Upper lobe of left lung (tissue), 6 donors: Measurements from ENCODE around the gene QRFP. TPM values are rescaled to one million over a fixed set of nuclear protein-coding genes. Genes with fewer than 3 reads are reported as not detected.
A peak's percentile ranks its signal among the peaks of the same experiment; 100 is the strongest.

ENCODE experiments used
- ATAC-seq, 2 donors: fragments of 200-7000 bp; cut with Tn5 transposase; one replicate each; pipeline ENCODE4 v1.9.1; 2022; ENCODE audit warnings: mild to moderate bottlenecking in 2 of 2, moderate library complexity in 2 of 2; ENCODE audit not compliant: low FRiP score in 2 of 2
- DNase-seq, 2 donors: peaks; one replicate each; pipeline ENCODE4 v3.0.0-alpha.2; 2019 to 2020
- H3K27ac ChIP-seq, 4 donors: fragments of 200-600 bp; sonication (generic); one replicate each; pipeline ENCODE4 v1.5.1; 2016 to 2019
- H3K27me3 ChIP-seq, 4 donors: fragments of 200-600 bp; sonication (generic); one replicate each; pipeline ENCODE4 v1.5.1; 2017 to 2019
- H3K36me3 ChIP-seq, 4 donors: fragments of 200-600 bp; sonication (generic); one replicate each; pipeline ENCODE4 v1.5.1; 2016 to 2019
- H3K4me1 ChIP-seq, 4 donors: fragments of 200-600 bp; sonication (generic); one replicate each; pipeline ENCODE4 v1.5.1; 2018 to 2019
- H3K4me3 ChIP-seq, 4 donors: fragments of 200-600 bp; sonication (generic); one replicate each; pipeline ENCODE4 v1.5.1; 2017 to 2019; ENCODE audit warnings: mild to moderate bottlenecking in 2 of 4, moderate library complexity in 1 of 4
- H3K9me3 ChIP-seq, 4 donors: fragments of 200-600 bp; sonication (generic); one replicate each; pipeline ENCODE4 v1.5.1; 2018 to 2019
- EP300 ChIP-seq, 4 donors: sonication (generic); formaldehyde crosslinking; IDR thresholded peaks; one replicate each; pipeline ENCODE4 v1.5.1; 2017; ENCODE audit warnings: antibody characterized with exemption in 4 of 4, control low read depth in 2 of 4
- POLR2A ChIP-seq, 4 donors: fragments of 450-650 bp; IDR thresholded peaks; one replicate each; pipeline ENCODE4 v1.5.1; 2016 to 2017; ENCODE audit warnings: antibody characterized with exemption in 4 of 4, mild to moderate bottlenecking in 2 of 4
- POLR2AphosphoS5 ChIP-seq, 2 donors: sonication (generic); formaldehyde crosslinking; IDR thresholded peaks; one replicate each; pipeline ENCODE4 v1.5.1; 2017; ENCODE audit warnings: antibody characterized with exemption in 2 of 2
- WGBS, 2 donors: methylation state at CpG; one replicate each; pipeline ENCODE4 v1.1.5; 2017 to 2018; 5-methylcytosine and 5-hydroxymethylcytosine counted together
- total RNA-seq, 6 donors: library from RNA; depleted of rRNA in 4 of 6; stranded (reverse); fragments of >200 nt in 4 of 6; gene quantifications; one replicate each; pipeline versions ENCODE4 v1.1.0 to v1.2.1, GENCODE V29; 2016 to 2021
- TF ChIP-seq, protein P1 (sequence below), 6 experiments: fragments of 450-650 bp in 4 of 6; fragments of 200-600 bp in 2 of 6; sonication (generic) in 2 of 6; IDR thresholded peaks; one replicate each; pipeline ENCODE4 v1.5.1; 2016 to 2019; ENCODE audit warnings: antibody characterized with exemption in 6 of 6
- donor health status: DM: no; HTN: no; CAD: no; lungs with moderate emphysema.
- donor health status: DM: no; HTN: yes; CAD: no; lungs with severe emphysema.

Gene QRFP
- total RNA-seq, 6 donors from 2014 or later: not detected

DNA sequence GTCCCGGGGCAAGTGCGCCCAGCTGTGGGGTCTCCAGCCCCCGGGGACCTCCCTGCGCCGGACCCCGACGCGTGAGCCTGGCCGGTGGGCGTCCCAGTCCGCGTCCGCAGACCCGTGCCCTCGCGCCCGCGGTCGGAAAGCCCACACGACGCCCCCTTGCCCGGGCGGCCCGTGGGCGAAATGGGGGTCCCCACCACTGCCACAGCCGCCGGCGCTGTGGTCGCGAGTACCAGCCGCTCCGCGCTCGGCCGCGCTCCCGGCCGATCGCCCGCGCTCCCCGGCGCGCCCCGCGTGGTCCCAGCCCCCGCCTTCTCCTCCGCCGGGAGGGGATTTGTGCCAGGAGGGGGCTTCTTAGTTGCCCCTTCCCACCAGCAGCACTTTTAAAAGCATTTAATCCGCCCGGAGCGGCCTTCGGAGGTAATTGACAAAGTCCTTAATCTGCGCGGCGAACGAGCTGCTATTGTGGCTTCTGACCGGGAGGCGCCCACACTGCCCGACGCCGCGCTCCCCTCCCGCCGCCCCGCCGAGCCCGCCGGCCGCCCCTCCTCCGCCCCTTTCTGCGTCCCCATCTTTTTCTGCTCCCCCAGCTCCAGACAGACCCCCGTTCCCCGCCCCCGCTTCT lies 42.9 kb upstream of the QRFP start:
- DNase-seq: no peak
- 0 to 2% methylated on average over 2 to 37 of the region's 75 CpGs for WGBS, 2 donors
- H3K4me3 ChIP-seq: peak overlapping the region; percentile 32 to 56 (median 50)

DNA sequence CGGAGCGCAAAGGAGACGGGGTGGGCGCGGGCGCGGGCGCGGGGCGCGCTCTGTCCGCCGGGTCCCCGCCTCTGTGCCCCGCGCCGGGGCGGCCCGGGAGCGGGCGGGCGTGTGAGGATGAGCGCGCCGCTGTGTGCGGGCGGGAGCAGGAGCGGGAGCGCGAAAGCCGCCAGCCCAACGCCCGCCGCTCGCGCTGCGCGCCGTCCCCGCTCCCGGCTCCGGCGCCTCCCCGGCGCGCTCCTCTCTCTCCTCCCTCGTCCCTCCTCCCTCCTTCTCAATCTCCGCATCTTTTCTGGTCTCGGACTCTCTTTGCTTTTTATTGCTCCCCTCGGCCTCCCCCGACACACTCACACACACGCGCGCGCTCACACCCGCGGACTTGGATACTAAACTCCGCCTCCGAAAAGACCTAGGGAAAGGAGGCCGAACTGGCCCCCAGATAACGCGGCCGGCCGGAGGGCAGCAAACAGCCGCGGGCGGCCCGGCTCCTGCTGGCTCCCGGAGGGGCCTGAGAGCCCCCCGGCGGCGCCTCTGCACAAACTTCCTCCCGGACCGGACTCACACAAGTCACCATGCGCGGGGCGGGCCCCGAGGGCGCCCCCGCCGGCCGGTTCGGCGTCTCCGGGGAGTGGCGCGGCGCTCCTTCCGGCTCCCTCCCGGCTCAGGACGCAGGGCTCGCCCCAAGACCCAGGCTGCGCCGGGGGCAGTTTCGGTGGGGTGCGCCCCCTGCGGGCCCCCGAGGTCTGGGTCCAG lies 42.2 kb upstream of the QRFP start, which contains the start of gene FIBCD1:
Gene FIBCD1, minus strand, starts transcription at position 596 of the 753 bp plus-strand sequence. CDS start 640 bp downstream, outside the sequence.
- peak in 1 of 2 donors; percentile 23 for ATAC-seq

More for the DNA sequence above, 42.9 kb upstream of the QRFP start:
- Histone ChIP-seq H3K9me3 (no peaks in the 10 kb centered on the region), H3K4me1 (peaks cover 22 to 49% (median 30%) of the 10 kb centered on the region in 4 donors), H3K27me3 (peaks cover 2 to 38% (median 21%) of the 10 kb centered on the region in 4 donors), H3K27ac (no peak overlapping the region), H3K36me3 (no peaks in the 10 kb centered on the region)
- ATAC-seq: no peak
- TF ChIP-seq, protein P1, sequence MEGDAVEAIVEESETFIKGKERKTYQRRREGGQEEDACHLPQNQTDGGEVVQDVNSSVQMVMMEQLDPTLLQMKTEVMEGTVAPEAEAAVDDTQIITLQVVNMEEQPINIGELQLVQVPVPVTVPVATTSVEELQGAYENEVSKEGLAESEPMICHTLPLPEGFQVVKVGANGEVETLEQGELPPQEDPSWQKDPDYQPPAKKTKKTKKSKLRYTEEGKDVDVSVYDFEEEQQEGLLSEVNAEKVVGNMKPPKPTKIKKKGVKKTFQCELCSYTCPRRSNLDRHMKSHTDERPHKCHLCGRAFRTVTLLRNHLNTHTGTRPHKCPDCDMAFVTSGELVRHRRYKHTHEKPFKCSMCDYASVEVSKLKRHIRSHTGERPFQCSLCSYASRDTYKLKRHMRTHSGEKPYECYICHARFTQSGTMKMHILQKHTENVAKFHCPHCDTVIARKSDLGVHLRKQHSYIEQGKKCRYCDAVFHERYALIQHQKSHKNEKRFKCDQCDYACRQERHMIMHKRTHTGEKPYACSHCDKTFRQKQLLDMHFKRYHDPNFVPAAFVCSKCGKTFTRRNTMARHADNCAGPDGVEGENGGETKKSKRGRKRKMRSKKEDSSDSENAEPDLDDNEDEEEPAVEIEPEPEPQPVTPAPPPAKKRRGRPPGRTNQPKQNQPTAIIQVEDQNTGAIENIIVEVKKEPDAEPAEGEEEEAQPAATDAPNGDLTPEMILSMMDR (IDR thresholded peaks at IDR 0.05): no peak
- no peak for TF ChIP-seq EP300 (IDR thresholded peaks at IDR 0.05)
- TF ChIP-seq POLR2A (IDR thresholded peaks at IDR 0.05): no peak
- no peak for TF ChIP-seq POLR2AphosphoS5 (IDR thresholded peaks at IDR 0.05)

DNA sequence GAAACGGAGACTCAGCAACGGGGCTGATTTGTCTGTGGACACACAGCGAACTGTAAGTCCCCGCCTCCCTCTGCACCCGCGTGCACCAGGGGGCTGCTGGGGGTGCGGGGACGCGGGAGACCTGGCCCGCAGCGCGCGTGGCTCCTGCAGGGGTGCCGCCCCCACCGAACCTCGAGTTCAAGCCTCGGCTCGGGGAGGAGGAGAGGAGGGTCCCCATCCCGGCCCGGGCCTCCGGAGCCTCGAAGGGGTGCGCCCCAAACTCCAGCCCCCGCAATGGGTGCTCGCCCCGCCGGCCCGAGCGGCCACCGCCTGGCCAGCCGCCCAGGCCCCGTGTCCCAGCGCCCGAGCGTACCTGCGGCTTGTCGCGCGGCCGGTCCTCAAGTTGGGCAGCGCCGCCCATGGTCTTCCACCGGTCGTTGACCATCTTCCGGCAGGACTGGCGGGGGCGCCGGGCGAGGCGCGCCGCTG lies 41.6 kb upstream of the QRFP start:
- no peak for ATAC-seq
- peaks cover 2 to 40% (median 21%) of the 10 kb centered on the region in 4 donors for H3K27me3 ChIP-seq
- H3K4me3 ChIP-seq: peak overlapping the region in 3 of 4 donors; percentile 47 to 56 (median 53)
- no peak overlapping the region for H3K27ac ChIP-seq
- H3K9me3 ChIP-seq: no peaks in the 10 kb centered on the region
- WGBS, 2 donors: 5 to 13% methylated on average over 4 to 15 of the region's 52 CpGs
- DNase-seq: peak in 1 of 2 donors; percentile 82
- H3K4me1 ChIP-seq: peaks cover 22 to 51% (median 32%) of the 10 kb centered on the region in 4 donors
- H3K36me3 ChIP-seq: no peaks in the 10 kb centered on the region
- no peak for TF ChIP-seq POLR2AphosphoS5 (IDR thresholded peaks at IDR 0.05)
- no peak for TF ChIP-seq POLR2A (IDR thresholded peaks at IDR 0.05)
- no peak for TF ChIP-seq EP300 (IDR thresholded peaks at IDR 0.05)
- TF ChIP-seq, protein P1 (IDR thresholded peaks at IDR 0.05): no peak

More for the DNA sequence above, 42.2 kb upstream of the QRFP start, which contains the start of gene FIBCD1:
- 1% methylated on average over 35 to 52 of the region's 98 CpGs for WGBS, 2 donors
- H3K4me3 ChIP-seq: peak within 1 kb of the TSS; percentile 32 to 56 (median 50)
- H3K9me3 ChIP-seq: no peaks in the 10 kb centered on the region
- peaks cover 22 to 49% (median 30%) of the 10 kb centered on the region in 4 donors for H3K4me1 ChIP-seq
- no peak for TF ChIP-seq POLR2A (IDR thresholded peaks at IDR 0.05)
- TF ChIP-seq POLR2AphosphoS5 (IDR thresholded peaks at IDR 0.05): no peak
- TF ChIP-seq, protein P1 (IDR thresholded peaks at IDR 0.05): peak in 2 of 6 experiments; percentile 17 to 26
- no peak for TF ChIP-seq EP300 (IDR thresholded peaks at IDR 0.05)
- DNase-seq: peak in 1 of 2 donors; percentile 89
- H3K27ac ChIP-seq: no peak within 1 kb of the TSS
- no peaks in the 10 kb centered on the region for H3K36me3 ChIP-seq
- H3K27me3 ChIP-seq: peaks cover 2 to 38% (median 21%) of the 10 kb centered on the region in 4 donors

DNA sequence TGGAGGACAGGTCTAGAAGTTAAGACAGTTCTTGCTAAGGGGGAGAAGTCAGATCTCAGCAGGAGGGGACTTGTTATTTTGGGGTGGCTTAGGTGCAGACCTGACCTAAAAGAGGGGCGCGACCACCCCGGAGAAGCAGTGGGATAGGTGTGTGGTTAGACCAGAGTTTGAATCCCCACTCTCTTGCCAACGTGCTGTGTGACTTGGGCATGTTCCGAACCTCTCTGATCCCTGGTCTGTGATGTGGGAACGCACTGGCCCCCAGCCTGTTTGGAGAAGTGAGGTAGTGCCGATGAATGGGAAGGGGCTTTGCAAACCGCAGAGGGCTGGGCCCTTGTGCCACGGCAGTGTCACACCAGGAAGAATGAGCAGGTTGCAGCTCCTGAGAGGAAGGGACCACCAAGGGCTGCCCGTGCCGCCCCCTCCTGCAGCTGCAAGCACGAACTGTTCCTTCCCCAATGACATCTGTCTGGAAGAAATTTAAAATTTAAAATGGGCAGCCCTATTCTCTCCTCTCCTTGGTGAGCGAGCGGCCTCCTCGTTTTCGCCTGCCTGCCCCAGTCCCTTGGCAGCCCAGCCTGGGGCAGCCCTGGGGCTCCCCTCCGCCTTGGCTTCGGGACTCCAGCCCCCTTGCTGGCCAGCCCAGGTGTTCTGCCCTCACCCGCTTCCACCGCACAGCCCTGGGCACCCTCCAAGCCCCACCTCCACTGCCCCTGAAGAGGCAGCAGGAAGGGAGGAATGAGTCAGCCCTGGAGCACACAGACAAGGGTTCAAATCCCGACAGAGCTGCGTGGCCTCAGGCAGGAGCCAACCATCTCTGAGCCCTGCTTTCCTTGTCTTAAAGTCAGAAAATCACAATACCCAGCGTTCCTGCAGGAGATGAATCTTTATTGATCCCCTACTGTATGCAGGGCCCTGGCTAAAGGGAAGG lies 40.8 kb upstream of the QRFP start:
- no peak for TF ChIP-seq POLR2AphosphoS5 (IDR thresholded peaks at IDR 0.05)
- TF ChIP-seq EP300 (IDR thresholded peaks at IDR 0.05): no peak
- TF ChIP-seq POLR2A (IDR thresholded peaks at IDR 0.05): no peak
- TF ChIP-seq, protein P1 (IDR thresholded peaks at IDR 0.05): no peak
- 57 to 66% methylated on average over 13 to 18 of the region's 23 CpGs for WGBS, 2 donors
- Histone ChIP-seq H3K27ac (peak overlapping the region in 1 of 4 donors; percentile 56), H3K9me3 (no peaks in the 10 kb centered on the region), H3K27me3 (peaks cover 2 to 40% (median 21%) of the 10 kb centered on the region in 4 donors), H3K36me3 (no peaks in the 10 kb centered on the region), H3K4me3 (peak overlapping the region in 2 of 4 donors; percentile 53 to 56), H3K4me1 (peaks cover 22 to 59% (median 33%) of the 10 kb centered on the region in 4 donors)
- ATAC-seq: no peak
- DNase-seq: peak in 1 of 2 donors; percentile 46
